GM12874 (cell line): Measurements from ENCODE around the gene ASTN2.

ENCODE experiments used
- CTCF ChIP-seq: IDR thresholded peaks from 2 replicates; pipeline ENCODE4 v1.5.1; 2011; ENCODE audit warnings: low read depth, mild to moderate bottlenecking, control low read depth, low read length, moderate library complexity; ENCODE audit not compliant: insufficient read depth

The ASTN2 gene

GRCh38 chr9:117414906-117415331 lies at the start of gene ASTN2:
Gene ASTN2 (minus strand): TSS chr9:117415057. CDS start chr9:117414938, 119 bp downstream.
- no peak for TF ChIP-seq CTCF

GRCh38 chr9:117462861-117463260 lies 48.0 kb upstream of the ASTN2 start:
- no peak for TF ChIP-seq CTCF

GRCh38 chr9:117461386-117461785 lies 46.5 kb upstream of the ASTN2 start:
- no peak for TF ChIP-seq CTCF

GRCh38 chr9:117460743-117461142 lies 45.9 kb upstream of the ASTN2 start:
- no peak for TF ChIP-seq CTCF

- no peak for TF ChIP-seq CTCF
Observed at GRCh38 chr9:117459913-117460312, 45.1 kb upstream of the ASTN2 start.

- TF ChIP-seq CTCF: no peak
Observed at GRCh38 chr9:117458066-117458465, 43.2 kb upstream of the ASTN2 start.

- no peak for TF ChIP-seq CTCF
Observed at GRCh38 chr9:117454711-117455110, 39.9 kb upstream of the ASTN2 start.

GRCh38 chr9:117453737-117454136 lies 38.9 kb upstream of the ASTN2 start:
- TF ChIP-seq CTCF: no peak
